ENCODE data around the gene POLG. TPM values are rescaled to one million over a fixed set of nuclear protein-coding genes. Genes with fewer than 3 reads are reported as not detected.
A peak's percentile ranks its signal among the peaks of the same experiment; 100 is the strongest.

The POLG gene
- total and polyA plus RNA-seq, 2 of the 13 experiments (the other 11 are each of a cell fraction or from before 2014, with no cell fraction given), result 26.6 to 35.5 TPM

- TF ChIP-seq, protein P1, sequence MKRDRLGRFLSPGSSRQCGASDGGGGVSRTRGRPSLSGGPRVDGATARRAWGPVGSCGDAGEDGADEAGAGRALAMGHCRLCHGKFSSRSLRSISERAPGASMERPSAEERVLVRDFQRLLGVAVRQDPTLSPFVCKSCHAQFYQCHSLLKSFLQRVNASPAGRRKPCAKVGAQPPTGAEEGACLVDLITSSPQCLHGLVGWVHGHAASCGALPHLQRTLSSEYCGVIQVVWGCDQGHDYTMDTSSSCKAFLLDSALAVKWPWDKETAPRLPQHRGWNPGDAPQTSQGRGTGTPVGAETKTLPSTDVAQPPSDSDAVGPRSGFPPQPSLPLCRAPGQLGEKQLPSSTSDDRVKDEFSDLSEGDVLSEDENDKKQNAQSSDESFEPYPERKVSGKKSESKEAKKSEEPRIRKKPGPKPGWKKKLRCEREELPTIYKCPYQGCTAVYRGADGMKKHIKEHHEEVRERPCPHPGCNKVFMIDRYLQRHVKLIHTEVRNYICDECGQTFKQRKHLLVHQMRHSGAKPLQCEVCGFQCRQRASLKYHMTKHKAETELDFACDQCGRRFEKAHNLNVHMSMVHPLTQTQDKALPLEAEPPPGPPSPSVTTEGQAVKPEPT (CRISPR knock-in tag; IDR thresholded peaks at IDR 0.05; ENCODE audit: low read depth), result 0 out of 2 replicates have a peak, but pooled peaks have one; percentile 27
- TF ChIP-seq, protein P2, sequence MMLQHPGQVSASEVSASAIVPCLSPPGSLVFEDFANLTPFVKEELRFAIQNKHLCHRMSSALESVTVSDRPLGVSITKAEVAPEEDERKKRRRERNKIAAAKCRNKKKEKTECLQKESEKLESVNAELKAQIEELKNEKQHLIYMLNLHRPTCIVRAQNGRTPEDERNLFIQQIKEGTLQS (CRISPR knock-in tag; IDR thresholded peaks at IDR 0.05), result no peak
- no peak for TF ChIP-seq GMEB2 (CRISPR knock-in tag; IDR thresholded peaks at IDR 0.05; ENCODE audit: low read depth)
- TF ChIP-seq MBD4 (IDR thresholded peaks at IDR 0.05; ENCODE audit: borderline replicate concordance, low read length), result no peak
- TF ChIP-seq SMYD3 (CRISPR knock-in tag; IDR thresholded peaks at IDR 0.05), result no peak
- 0 out of 2 replicates have a peak, but pooled peaks have one; percentile 9 for TF ChIP-seq ADNP (CRISPR knock-in tag; IDR thresholded peaks at IDR 0.05)
- TF ChIP-seq TCF7L2 (IDR thresholded peaks at IDR 0.05; ENCODE audit: low read depth, low read length), result no peak
- TF ChIP-seq ZNF574 (CRISPR knock-in tag; IDR thresholded peaks at IDR 0.05), result peak; percentile 52; the same call in 1 of the 2 replicates
- TF ChIP-seq EED (CRISPR knock-in tag; IDR thresholded peaks at IDR 0.05), result no peak
- TF ChIP-seq SALL2 (CRISPR knock-in tag; IDR thresholded peaks at IDR 0.05), result peak; percentile 56; the same call in 1 of the 2 replicates
- no peak for TF ChIP-seq ZNF569 (CRISPR knock-in tag; IDR thresholded peaks at IDR 0.05; ENCODE audit: borderline replicate concordance)
- TF ChIP-seq, protein P3, sequence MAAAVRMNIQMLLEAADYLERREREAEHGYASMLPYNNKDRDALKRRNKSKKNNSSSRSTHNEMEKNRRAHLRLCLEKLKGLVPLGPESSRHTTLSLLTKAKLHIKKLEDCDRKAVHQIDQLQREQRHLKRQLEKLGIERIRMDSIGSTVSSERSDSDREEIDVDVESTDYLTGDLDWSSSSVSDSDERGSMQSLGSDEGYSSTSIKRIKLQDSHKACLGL (CRISPR knock-in tag; IDR thresholded peaks at IDR 0.05), result peak; percentile 32; the same call in 1 of the 2 replicates
- peak; percentile 88 for TF ChIP-seq MTF2 (CRISPR knock-in tag; IDR thresholded peaks at IDR 0.05; ENCODE audit: borderline replicate concordance)
- peak; percentile 54 for TF ChIP-seq SALL1 (CRISPR knock-in tag; IDR thresholded peaks at IDR 0.05)
- no peak for TF ChIP-seq ZBTB3 (CRISPR knock-in tag; IDR thresholded peaks at IDR 0.05; ENCODE audit: borderline replicate concordance, low read depth)
- TF ChIP-seq ZNF883 (CRISPR knock-in tag; IDR thresholded peaks at IDR 0.05; ENCODE audit: not compliant biosample characterization), result peak; percentile 41
- TF ChIP-seq ELF3 (CRISPR knock-in tag; IDR thresholded peaks at IDR 0.05), result 0 out of 2 replicates have a peak, but pooled peaks have one; percentile 16
- TF ChIP-seq PCBP1 (IDR thresholded peaks at IDR 0.05; ENCODE audit: borderline replicate concordance, low read depth, low read length), result 0 out of 2 replicates have a peak, but pooled peaks have one; percentile 17
- TF ChIP-seq, protein P4, sequence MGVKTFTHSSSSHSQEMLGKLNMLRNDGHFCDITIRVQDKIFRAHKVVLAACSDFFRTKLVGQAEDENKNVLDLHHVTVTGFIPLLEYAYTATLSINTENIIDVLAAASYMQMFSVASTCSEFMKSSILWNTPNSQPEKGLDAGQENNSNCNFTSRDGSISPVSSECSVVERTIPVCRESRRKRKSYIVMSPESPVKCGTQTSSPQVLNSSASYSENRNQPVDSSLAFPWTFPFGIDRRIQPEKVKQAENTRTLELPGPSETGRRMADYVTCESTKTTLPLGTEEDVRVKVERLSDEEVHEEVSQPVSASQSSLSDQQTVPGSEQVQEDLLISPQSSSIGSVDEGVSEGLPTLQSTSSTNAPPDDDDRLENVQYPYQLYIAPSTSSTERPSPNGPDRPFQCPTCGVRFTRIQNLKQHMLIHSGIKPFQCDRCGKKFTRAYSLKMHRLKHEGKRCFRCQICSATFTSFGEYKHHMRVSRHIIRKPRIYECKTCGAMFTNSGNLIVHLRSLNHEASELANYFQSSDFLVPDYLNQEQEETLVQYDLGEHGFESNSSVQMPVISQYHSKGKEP (CRISPR knock-in tag; IDR thresholded peaks at IDR 0.05), result no peak
- no peak for TF ChIP-seq ZBTB7A (CRISPR knock-in tag; IDR thresholded peaks at IDR 0.05)
- no peak for TF ChIP-seq ZNF543 (CRISPR knock-in tag; IDR thresholded peaks at IDR 0.05)
Measured at GRCh38 chr15:89358755-89359439, 24.3 kb upstream of the POLG start (continued).

Measured in HepG2 (cell line).